ENCODE results near the gene SYNGAP1. TPM values are rescaled to one million over a fixed set of nuclear protein-coding genes. Genes with fewer than 3 reads are reported as not detected.

Gene SYNGAP1
- total and polyA plus RNA-seq, 9 of the 15 experiments (the other 6 are each of a cell fraction or from before 2014, with no cell fraction given) = 0.01 to 22.8 (median 3.2) TPM

DNA sequence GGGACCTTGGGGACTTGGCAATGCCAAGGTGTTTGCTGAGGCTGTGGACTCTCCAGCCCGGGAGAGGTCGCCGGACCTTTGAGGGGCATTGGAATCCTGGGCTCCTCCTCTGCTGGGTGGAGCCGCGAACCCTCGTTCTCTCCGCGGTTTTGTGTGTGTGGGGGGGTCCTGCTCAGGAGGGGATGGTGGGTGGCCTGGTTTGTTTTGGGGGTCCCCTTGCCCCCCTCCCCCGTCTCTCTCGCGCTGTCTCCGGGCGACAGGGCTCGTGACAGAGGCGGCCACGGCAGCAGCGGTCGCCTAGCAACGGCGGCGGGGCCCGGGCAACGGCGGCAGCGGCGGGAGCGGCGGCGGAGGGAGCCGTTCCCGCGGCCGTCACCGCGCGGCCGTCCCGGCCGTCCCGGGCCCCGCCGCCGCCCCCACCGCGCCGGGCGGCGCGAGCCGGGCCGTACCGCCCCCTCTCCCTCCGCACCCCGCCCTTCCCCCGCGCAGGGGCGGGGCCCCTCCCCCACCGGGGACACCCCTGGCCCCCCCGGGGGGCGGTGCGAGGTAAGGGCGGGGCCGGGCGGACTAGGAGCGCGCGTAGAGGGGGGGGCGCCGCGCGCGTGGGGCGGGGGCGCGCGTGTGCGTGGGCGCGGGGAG, 7.8 kb downstream of the SYNGAP1 start (continued):
- TF ChIP-seq ZHX1 (conservative IDR thresholded peaks at IDR 0.05; ENCODE audit: low read length) (no peak), ZNF639 (CRISPR knock-in tag; conservative IDR thresholded peaks at IDR 0.05 in 1 of 2, IDR thresholded peaks at IDR 0.05 in 1 of 2) (peak in 1 of 2 experiments; percentile 91; a peak in 2 of 4 replicates), RBM14 (IDR thresholded peaks at IDR 0.05; ENCODE audit: borderline replicate concordance, insufficient read depth, low read depth, low read length) (no peak), BMI1 (IDR thresholded peaks at IDR 0.05; ENCODE audit: low read length) (no peak), ZFX (CRISPR knock-in tag; IDR thresholded peaks at IDR 0.05) (no peak; the same call in 1 of the 2 replicates), SETDB1 (IDR thresholded peaks at IDR 0.05; ENCODE audit: low read length) (no peak), FIP1L1 (IDR thresholded peaks at IDR 0.05; ENCODE audit: low read depth, low read length, poor library complexity, severe bottlenecking) (no peak), POLR3A (IDR thresholded peaks at IDR 0.05; ENCODE audit: borderline replicate concordance, extremely low read depth, insufficient read depth, insufficient read length) (no peak)
- TF ChIP-seq, protein P1, sequence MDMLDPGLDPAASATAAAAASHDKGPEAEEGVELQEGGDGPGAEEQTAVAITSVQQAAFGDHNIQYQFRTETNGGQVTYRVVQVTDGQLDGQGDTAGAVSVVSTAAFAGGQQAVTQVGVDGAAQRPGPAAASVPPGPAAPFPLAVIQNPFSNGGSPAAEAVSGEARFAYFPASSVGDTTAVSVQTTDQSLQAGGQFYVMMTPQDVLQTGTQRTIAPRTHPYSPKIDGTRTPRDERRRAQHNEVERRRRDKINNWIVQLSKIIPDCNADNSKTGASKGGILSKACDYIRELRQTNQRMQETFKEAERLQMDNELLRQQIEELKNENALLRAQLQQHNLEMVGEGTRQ (CRISPR knock-in tag; IDR thresholded peaks at IDR 0.05) = peak; percentile 37; the same call in 1 of the 2 replicates
- TF ChIP-seq, protein P2, sequence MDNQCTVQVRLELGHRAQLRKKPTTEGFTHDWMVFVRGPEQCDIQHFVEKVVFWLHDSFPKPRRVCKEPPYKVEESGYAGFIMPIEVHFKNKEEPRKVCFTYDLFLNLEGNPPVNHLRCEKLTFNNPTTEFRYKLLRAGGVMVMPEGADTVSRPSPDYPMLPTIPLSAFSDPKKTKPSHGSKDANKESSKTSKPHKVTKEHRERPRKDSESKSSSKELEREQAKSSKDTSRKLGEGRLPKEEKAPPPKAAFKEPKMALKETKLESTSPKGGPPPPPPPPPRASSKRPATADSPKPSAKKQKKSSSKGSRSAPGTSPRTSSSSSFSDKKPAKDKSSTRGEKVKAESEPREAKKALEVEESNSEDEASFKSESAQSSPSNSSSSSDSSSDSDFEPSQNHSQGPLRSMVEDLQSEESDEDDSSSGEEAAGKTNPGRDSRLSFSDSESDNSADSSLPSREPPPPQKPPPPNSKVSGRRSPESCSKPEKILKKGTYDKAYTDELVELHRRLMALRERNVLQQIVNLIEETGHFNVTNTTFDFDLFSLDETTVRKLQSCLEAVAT (IDR thresholded peaks at IDR 0.05) = 0 out of 4 replicates have a peak, but pooled peaks of 1 of the 2 experiments have one; percentile 18
- TF ChIP-seq, protein P3, sequence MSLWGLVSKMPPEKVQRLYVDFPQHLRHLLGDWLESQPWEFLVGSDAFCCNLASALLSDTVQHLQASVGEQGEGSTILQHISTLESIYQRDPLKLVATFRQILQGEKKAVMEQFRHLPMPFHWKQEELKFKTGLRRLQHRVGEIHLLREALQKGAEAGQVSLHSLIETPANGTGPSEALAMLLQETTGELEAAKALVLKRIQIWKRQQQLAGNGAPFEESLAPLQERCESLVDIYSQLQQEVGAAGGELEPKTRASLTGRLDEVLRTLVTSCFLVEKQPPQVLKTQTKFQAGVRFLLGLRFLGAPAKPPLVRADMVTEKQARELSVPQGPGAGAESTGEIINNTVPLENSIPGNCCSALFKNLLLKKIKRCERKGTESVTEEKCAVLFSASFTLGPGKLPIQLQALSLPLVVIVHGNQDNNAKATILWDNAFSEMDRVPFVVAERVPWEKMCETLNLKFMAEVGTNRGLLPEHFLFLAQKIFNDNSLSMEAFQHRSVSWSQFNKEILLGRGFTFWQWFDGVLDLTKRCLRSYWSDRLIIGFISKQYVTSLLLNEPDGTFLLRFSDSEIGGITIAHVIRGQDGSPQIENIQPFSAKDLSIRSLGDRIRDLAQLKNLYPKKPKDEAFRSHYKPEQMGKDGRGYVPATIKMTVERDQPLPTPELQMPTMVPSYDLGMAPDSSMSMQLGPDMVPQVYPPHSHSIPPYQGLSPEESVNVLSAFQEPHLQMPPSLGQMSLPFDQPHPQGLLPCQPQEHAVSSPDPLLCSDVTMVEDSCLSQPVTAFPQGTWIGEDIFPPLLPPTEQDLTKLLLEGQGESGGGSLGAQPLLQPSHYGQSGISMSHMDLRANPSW (CRISPR knock-in tag; IDR thresholded peaks at IDR 0.05) = no peak
- TF ChIP-seq, protein P4, sequence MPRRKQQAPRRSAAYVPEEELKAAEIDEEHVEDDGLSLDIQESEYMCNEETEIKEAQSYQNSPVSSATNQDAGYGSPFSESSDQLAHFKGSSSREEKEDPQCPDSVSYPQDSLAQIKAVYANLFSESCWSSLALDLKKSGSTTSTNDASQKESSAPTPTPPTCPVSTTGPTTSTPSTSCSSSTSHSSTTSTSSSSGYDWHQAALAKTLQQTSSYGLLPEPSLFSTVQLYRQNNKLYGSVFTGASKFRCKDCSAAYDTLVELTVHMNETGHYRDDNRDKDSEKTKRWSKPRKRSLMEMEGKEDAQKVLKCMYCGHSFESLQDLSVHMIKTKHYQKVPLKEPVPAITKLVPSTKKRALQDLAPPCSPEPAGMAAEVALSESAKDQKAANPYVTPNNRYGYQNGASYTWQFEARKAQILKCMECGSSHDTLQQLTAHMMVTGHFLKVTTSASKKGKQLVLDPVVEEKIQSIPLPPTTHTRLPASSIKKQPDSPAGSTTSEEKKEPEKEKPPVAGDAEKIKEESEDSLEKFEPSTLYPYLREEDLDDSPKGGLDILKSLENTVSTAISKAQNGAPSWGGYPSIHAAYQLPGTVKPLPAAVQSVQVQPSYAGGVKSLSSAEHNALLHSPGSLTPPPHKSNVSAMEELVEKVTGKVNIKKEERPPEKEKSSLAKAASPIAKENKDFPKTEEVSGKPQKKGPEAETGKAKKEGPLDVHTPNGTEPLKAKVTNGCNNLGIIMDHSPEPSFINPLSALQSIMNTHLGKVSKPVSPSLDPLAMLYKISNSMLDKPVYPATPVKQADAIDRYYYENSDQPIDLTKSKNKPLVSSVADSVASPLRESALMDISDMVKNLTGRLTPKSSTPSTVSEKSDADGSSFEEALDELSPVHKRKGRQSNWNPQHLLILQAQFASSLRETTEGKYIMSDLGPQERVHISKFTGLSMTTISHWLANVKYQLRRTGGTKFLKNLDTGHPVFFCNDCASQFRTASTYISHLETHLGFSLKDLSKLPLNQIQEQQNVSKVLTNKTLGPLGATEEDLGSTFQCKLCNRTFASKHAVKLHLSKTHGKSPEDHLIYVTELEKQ (CRISPR knock-in tag; IDR thresholded peaks at IDR 0.05) = no peak
